Bronchial epithelial cell (primary cell): Measurements from ENCODE around the gene TRAPPC6A. TPM values are rescaled to one million over a fixed set of nuclear protein-coding genes. Genes with fewer than 3 reads are reported as not detected.

ENCODE experiments used
- DNase-seq: peaks from one replicate; pipeline ENCODE4 v3.0.0-alpha.2; 2010; ENCODE audit warnings: low read depth
- FAIRE-seq: peaks from 2 replicates; lab custom pipeline; 2011; peaks lifted over from hg19 to GRCh38; lab: Jason Lieb, UNC
- H3K27me3 ChIP-seq: 2 replicates; pipeline ENCODE4 v1.5.1; 2011; ENCODE audit warnings: low read length; ENCODE audit not compliant: control insufficient read depth, insufficient read depth
- H3K36me3 ChIP-seq: 2 replicates; pipeline ENCODE4 v1.5.1; 2011; ENCODE audit warnings: low read length; ENCODE audit not compliant: control insufficient read depth, insufficient read depth
- H3K4me3 ChIP-seq: 2 replicates; pipeline ENCODE4 v1.5.1; 2011; ENCODE audit warnings: mild to moderate bottlenecking, low read depth, low read length, control low read depth
- total RNA-seq: library from RNA; depleted of rRNA; stranded (reverse); fragments of >200 nt; gene quantifications from 2 replicates; pipeline ENCODE4 v1.2.1, GENCODE V29; 2014
- TF ChIP-seq, protein P1 (sequence below): IDR thresholded peaks from 2 replicates; pipeline ENCODE4 v1.5.1; 2011; ENCODE audit warnings: mild to moderate bottlenecking, moderate library complexity, low read length, control low read depth, inconsistent platforms; ENCODE audit not compliant: insufficient read depth, severe bottlenecking

The TRAPPC6A gene
- total RNA-seq, 1 donor from 2014 or later = 24.5 TPM

DNA sequence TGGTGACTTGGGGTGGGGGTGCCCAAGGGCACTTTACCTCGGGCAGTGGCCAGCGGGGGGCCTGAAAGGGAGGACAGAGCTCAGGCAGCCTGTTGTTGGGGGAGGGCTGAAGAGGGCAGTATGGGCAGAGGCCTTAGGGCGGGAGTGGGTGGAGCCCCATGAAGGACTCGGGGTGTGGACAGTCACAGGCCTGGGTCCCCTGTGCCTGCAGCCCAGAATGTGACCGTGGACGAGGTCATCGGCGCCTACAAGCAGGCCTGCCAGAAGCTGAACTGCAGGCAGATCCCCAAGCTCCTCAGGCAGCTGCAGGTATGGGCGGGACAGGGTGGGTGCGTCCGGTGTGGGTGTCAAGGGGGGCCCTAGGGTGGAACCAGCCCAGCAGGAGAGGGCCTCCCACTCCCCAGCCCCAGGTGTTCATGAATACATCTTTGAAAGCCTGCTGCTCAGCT lies 39.7 kb downstream of the TRAPPC6A start:
- Histone ChIP-seq H3K4me3 (no peak overlapping the region), H3K36me3 (peaks cover 6% of the 10 kb centered on the region), H3K27me3 (no peaks in the 10 kb centered on the region)
- DNase-seq (no peak), FAIRE-seq (no peak)
- TF ChIP-seq, protein P1, sequence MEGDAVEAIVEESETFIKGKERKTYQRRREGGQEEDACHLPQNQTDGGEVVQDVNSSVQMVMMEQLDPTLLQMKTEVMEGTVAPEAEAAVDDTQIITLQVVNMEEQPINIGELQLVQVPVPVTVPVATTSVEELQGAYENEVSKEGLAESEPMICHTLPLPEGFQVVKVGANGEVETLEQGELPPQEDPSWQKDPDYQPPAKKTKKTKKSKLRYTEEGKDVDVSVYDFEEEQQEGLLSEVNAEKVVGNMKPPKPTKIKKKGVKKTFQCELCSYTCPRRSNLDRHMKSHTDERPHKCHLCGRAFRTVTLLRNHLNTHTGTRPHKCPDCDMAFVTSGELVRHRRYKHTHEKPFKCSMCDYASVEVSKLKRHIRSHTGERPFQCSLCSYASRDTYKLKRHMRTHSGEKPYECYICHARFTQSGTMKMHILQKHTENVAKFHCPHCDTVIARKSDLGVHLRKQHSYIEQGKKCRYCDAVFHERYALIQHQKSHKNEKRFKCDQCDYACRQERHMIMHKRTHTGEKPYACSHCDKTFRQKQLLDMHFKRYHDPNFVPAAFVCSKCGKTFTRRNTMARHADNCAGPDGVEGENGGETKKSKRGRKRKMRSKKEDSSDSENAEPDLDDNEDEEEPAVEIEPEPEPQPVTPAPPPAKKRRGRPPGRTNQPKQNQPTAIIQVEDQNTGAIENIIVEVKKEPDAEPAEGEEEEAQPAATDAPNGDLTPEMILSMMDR = no peak

DNA sequence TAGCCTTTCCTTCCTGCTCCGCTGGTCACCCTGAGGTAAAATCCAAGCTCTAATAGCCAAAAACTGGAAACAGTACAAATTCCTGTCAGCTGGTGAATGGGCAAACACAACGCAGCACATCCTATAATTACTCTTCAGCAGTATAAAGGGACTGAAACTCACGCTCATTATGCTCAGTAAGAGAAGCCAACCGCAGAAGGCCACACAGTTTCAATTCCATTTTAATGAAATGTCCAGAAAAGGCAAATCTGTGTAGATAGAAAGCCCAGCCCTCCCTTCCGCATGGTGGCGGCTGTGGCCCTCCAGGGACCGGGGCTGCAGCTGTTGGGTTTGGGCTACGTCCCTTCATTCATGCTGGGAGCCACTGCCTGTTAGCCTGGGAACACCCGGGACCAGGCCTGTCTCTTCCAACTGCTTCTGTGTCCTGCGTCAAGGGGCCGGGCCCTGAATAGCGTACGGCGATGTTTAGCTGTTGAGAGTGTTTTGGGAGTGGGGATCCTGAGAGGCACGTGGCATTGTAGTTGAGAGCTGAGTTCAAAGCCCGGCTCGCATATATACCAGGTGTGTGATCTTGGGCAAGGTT lies 40.8 kb downstream of the TRAPPC6A start:
- H3K4me3 ChIP-seq = no peak overlapping the region
- FAIRE-seq (no peak), DNase-seq (no peak)
- H3K27me3 ChIP-seq = no peaks in the 10 kb centered on the region
- TF ChIP-seq, protein P1 = no peak
- H3K36me3 ChIP-seq = peaks cover 4% of the 10 kb centered on the region

DNA sequence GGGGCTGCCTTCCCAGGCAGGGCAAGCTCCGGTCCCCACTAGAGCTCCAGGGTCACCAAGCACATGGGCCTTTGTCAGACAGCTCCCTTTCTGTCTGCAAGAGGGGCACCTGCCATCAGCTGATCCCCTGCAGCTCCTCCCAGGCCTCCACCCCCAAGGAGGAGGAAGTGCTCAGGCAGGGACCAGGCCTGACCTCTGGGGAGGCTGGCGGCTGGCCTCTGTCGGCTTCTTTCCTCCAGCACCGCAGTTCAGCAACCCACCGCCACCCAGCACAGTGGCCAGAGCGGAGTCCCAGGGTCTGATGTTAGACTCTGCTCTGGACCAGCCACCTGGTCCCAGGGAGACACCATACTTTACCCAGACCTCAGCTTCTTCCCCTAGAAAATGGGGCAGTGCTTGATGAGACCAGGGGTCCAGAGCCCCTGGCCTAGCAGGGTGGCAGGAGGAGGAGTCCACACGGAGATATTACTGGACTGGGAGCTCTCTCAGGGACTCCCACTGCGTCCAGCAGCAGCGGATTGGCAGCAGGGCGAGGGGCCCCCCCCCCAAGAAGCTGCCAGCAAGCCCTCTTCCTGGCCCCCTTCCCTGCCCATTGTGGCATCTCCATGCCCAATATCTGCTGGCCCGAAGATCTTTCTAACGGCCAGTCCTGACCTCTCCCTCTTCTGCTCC lies 41.4 kb downstream of the TRAPPC6A start:
- no peak for DNase-seq
- peaks cover 4% of the 10 kb centered on the region for H3K36me3 ChIP-seq
- no peak overlapping the region for H3K4me3 ChIP-seq
- TF ChIP-seq, protein P1 = no peak
- FAIRE-seq = no peak
- H3K27me3 ChIP-seq = no peaks in the 10 kb centered on the region

DNA sequence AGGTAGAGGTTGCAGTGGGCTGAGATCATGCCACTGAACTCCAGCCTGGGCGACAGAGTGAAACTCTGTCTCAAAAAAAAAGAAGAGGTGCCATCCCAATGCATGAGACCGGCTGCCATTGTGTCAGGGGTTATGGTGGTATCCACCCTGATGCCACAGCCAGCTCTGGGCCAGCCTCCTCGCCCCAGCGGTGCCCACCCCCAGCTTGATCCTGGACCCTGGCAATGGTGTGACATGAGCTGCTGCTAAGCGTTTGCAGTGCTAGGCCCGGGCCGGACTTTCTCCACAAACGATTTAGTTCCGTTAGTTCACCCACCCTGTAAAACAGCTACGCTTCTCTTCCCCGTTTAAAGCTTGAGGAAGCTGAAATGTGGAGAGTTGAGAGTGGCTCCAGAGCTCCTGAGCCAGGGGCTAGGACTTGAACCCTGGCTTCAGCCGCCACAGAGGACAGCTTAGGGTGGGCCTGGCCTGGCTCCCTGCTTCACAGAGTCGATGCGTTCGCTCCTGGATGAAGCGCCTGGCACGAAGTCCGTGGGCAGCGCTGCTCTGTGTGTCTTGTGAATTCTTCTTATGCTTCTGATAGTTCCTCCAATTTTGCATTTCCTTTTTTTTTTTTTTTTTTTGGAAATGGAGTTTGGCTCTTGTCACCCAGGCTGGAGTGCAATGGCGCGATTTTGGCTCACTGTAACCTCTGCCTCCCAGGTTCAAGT lies 42.7 kb downstream of the TRAPPC6A start:
- FAIRE-seq (no peak), DNase-seq (no peak)
- H3K36me3 ChIP-seq = peaks cover 1% of the 10 kb centered on the region
- no peak overlapping the region for H3K4me3 ChIP-seq
- no peaks in the 10 kb centered on the region for H3K27me3 ChIP-seq
- TF ChIP-seq, protein P1 = no peak

DNA sequence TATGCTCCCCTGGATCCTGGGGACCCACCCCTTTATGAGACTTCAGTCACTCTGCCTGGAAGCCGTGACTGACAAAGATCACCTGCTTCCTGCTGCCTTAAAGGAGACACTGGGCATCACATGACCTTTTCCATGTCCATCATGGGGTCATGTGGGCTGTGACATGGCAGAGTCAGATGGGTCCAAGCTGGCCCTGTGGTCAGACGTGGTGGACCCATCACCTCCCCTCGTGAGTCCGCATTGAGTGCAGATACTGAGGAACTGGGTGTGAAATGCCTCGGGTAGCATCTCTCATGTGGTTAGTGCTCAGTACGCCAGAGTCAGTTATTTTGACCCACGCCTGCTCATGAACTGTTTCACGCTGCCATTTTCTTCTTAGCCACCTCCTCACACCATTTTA lies 44.4 kb downstream of the TRAPPC6A start:
- no peak for FAIRE-seq
- Histone ChIP-seq H3K27me3 (no peaks in the 10 kb centered on the region), H3K36me3 (peaks cover 1% of the 10 kb centered on the region), H3K4me3 (no peak overlapping the region)
- DNase-seq = no peak
- TF ChIP-seq, protein P1 = no peak
